GM08714 (cell line): ENCODE measurements around the gene CAPRIN1.

ENCODE experiments used
- H3K4me3 ChIP-seq: fragments of 200-500 bp; sonication (Bioruptor generic); 2 replicates; pipeline ENCODE4 v1.5.1; 2014; ENCODE audit warnings: mild to moderate bottlenecking, low read length, inconsistent platforms
- ZNF274 ChIP-seq: IDR thresholded peaks from 2 replicates; pipeline ENCODE4 v1.6.1; 2012; ENCODE audit warnings: mild to moderate bottlenecking, low read depth, low read length

CAPRIN1 gene

DNA sequence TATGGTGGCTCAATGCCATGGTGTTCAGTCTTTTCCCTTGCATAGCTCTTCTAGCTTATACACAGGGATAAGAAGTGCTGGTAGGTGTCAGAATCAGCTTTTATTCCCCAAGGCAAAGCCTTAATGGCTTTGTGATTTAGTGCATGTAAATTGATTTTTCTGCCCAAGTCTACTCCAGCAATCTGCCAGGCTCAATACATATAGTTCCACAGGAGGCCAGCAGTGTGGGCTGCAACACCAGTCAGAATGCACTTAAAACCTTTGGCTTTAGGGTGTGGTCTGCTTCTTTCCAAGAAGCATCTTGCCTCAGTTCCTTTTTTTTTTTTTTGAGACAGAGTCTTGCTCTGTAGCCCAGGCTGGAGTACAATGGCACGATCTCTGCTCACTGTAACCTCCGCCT is 14.5 kb upstream of the CAPRIN1 start:
- no peak for TF ChIP-seq ZNF274
- no peak overlapping the region for H3K4me3 ChIP-seq

GRCh38 chr11:34040571-34040970 is 11.0 kb upstream of the CAPRIN1 start:
- TF ChIP-seq ZNF274, result no peak
- no peak overlapping the region for H3K4me3 ChIP-seq

GRCh38 chr11:34044664-34045485 is 6.7 kb upstream of the CAPRIN1 start:
- TF ChIP-seq ZNF274, result no peak
- H3K4me3 ChIP-seq, result no peak overlapping the region

DNA sequence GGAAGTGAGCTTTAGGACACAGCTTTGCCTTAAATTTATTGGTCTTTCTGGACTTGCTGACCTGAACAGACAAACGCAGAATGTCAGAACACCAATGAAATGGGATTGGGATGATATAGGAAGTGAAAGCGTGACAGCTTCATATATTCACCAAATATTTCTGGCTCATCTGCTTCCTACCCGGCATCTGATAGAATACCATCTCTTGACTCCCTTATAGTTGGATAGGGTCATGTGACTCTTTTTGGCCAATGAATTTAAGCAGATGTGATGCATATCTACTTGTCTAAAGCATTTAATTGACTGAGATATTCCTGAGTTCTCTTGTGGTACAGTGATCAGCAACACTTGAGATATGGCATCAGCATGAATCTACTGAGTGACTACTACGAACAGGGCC is 2.5 kb upstream of the CAPRIN1 start:
- no peak for TF ChIP-seq ZNF274
- no peak overlapping the region for H3K4me3 ChIP-seq

- peak overlapping the region; percentile 89 for H3K4me3 ChIP-seq
- no peak for TF ChIP-seq ZNF274
These were observed 766 bp upstream of the CAPRIN1 start for GRCh38 chr11:34050581-34051348.

DNA sequence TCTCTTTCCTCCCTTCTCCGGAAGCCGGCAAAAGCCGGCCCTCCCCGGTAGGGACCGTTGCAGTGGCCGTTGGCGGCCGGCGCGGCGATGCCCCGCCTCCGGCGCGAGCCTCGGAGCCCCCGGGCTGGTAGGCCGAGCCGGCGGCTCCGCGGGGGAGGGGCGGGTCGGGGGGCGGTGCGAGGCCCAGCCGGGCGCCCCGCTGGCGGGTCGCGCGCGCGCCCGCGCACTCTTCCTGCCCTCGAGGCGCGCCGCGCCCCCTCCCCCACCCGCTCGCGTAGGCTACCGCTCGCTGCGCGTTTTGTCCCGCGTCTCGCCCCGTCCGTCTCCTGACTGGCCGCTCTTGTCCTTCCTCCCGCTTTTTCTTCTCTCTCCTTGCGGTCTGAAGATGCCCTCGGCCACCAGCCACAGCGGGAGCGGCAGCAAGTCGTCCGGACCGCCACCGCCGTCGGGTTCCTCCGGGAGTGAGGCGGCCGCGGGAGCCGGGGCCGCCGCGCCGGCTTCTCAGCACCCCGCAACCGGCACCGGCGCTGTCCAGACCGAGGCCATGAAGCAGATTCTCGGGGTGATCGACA is 591 bp downstream of the CAPRIN1 start:
- no peak for TF ChIP-seq ZNF274
- H3K4me3 ChIP-seq, result peak overlapping the region; percentile 89

GRCh38 chr11:34052608-34053160 is 1.2 kb downstream of the CAPRIN1 start:
- no peak for TF ChIP-seq ZNF274
- H3K4me3 ChIP-seq, result peak overlapping the region; percentile 80

GRCh38 chr11:34053161-34053686 is 1.7 kb downstream of the CAPRIN1 start:
- peak overlapping the region; percentile 80 for H3K4me3 ChIP-seq
- TF ChIP-seq ZNF274, result no peak

GRCh38 chr11:34054351-34054750 is 2.8 kb downstream of the CAPRIN1 start:
- peak overlapping the region; percentile 80 for H3K4me3 ChIP-seq

- H3K4me3 ChIP-seq, result no peak overlapping the region
- TF ChIP-seq ZNF274, result no peak
These were observed 3.9 kb downstream of the CAPRIN1 start for GRCh38 chr11:34055218-34056000.

- no peak for TF ChIP-seq ZNF274
- no peak overlapping the region; the same call in 1 of the 2 replicates for H3K4me3 ChIP-seq
These were observed 5.1 kb downstream of the CAPRIN1 start for GRCh38 chr11:34056672-34057071.

DNA sequence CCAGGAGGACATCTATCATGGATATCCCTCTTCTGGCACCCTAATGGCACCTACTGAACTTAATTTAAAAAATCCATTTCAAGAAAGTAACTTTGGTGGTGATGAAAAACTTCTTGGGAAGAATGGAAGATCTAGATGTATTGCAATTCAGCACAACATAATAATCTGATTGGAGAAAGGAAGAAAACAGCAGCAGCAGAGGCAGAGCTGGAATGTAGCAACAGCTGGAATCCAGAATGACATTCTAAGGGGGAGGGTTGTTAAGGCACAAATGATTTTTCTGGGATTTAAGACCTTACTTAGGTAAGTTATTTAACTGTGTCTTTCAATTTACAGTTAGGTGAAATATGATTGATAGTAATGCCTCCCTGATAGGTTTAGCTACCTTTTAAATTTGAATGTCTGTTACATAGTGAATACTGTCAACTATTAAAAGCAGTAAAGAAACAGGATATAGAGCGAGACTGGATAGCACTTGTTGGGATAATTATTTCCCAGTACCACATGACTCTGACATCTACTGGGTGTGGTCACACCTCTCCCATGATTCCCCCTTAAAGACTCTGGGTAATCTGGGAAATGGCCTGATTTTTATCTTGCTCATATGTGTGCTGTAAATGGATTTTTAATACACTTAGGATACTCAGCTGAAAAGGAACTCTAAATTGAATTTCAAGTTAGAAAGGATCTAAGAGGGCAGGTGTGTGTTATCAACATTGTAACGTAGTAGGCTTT is 11.7 kb downstream of the CAPRIN1 start:
- H3K4me3 ChIP-seq, result no peak overlapping the region
- TF ChIP-seq ZNF274, result no peak

DNA sequence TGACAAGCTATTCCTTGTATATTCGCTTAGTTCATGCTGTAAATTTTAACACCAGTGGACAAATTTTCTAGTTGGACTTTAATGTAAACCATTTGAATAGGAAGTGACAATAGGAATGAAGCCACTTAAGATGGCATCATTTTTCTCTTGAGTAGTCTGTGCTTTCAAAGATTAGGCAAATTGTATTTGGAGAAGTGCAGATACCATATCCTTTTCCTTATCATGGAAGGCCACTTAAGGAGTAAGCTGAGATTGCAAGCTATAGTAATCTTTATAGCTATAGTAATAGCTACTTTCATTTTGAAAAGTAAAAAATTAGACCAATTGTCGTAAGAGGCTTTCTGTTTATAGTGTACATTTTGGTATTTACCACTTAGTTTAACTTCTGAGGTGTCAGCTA is 12.8 kb downstream of the CAPRIN1 start:
- no peak for TF ChIP-seq ZNF274
- no peak overlapping the region for H3K4me3 ChIP-seq
